BE2C (cell line): ENCODE data around the gene KNSTRN.

Experiments
- DNase-seq: peaks from one replicate; pipeline ENCODE4 v3.0.0-alpha.2; 2020
- H3K27me3 ChIP-seq: fragments of 250-450 bp; sonication (Bioruptor Pico); 2 replicates; pipeline ENCODE4 v1.5.1; 2020; ENCODE audit warnings: mild to moderate bottlenecking
- H3K36me3 ChIP-seq: fragments of 250-450 bp; sonication (Bioruptor Pico); 2 replicates; pipeline ENCODE4 v1.5.1; 2020; ENCODE audit warnings: mild to moderate bottlenecking
- H3K4me1 ChIP-seq: fragments of 250-450 bp; sonication (Bioruptor Pico); 2 replicates; pipeline ENCODE4 v1.5.1; 2020
- H3K4me3 ChIP-seq: 2 replicates; pipeline ENCODE4 v1.5.1; 2011; ENCODE audit warnings: low read depth, low read length
- H3K9me3 ChIP-seq: fragments of 250-450 bp; sonication (Bioruptor Pico); 2 replicates; pipeline ENCODE4 v1.5.1; 2020
- TF ChIP-seq, protein P1 (sequence below): IDR thresholded peaks from 2 replicates; pipeline ENCODE4 v1.5.1; 2012; ENCODE audit warnings: mild to moderate bottlenecking, low read depth, low read length

KNSTRN gene

DNA sequence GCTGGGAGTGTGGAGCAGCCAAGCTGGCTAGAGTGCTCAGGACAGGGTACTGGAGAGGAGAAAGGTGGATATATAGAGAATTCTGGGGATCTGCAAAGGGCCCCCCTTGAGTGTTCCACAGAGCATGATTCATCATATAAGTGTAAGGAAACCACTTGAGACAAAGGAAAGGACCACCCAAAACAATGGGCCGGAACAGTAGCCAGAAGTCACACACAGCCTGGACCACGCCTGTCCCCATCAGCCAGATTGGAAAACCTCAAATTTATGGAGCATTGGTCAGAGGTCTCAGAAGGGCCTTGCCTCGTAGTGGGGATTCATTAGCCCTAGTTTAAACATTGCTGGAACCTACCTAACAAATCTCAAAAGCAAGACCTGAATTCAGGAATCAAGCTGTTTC lies 4.9 kb upstream of the KNSTRN start:
- DNase-seq: no peak
- TF ChIP-seq, protein P1, sequence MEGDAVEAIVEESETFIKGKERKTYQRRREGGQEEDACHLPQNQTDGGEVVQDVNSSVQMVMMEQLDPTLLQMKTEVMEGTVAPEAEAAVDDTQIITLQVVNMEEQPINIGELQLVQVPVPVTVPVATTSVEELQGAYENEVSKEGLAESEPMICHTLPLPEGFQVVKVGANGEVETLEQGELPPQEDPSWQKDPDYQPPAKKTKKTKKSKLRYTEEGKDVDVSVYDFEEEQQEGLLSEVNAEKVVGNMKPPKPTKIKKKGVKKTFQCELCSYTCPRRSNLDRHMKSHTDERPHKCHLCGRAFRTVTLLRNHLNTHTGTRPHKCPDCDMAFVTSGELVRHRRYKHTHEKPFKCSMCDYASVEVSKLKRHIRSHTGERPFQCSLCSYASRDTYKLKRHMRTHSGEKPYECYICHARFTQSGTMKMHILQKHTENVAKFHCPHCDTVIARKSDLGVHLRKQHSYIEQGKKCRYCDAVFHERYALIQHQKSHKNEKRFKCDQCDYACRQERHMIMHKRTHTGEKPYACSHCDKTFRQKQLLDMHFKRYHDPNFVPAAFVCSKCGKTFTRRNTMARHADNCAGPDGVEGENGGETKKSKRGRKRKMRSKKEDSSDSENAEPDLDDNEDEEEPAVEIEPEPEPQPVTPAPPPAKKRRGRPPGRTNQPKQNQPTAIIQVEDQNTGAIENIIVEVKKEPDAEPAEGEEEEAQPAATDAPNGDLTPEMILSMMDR: no peak
- Histone ChIP-seq H3K36me3 (no peaks in the 10 kb centered on the region), H3K4me3 (no peak overlapping the region), H3K9me3 (no peaks in the 10 kb centered on the region), H3K27me3 (no peaks in the 10 kb centered on the region), H3K4me1 (peaks cover 4% of the 10 kb centered on the region; the same call in 1 of the 2 replicates)

DNA sequence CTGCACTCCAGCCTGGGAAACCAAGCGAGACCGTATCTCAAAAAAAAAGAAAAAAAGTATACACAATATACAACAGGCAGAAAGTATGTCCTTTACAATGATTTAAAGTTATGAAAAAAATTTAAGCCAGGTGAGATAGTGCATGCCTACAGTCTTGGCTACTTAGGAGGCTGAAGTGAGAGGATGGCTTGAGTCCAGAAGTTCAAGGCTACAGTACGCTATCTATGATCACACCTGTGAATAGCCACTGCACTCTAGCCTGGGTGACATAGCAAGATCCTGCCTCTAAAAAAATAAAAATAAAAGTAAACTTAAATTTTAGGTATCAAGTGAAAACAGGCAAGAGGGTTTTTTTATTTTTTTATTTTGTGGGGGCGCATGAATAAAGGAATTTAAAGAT lies 3.1 kb upstream of the KNSTRN start:
- TF ChIP-seq, protein P1: no peak
- DNase-seq: no peak
- peaks cover 4% of the 10 kb centered on the region; the same call in 1 of the 2 replicates for H3K4me1 ChIP-seq
- no peaks in the 10 kb centered on the region for H3K27me3 ChIP-seq
- H3K36me3 ChIP-seq: no peaks in the 10 kb centered on the region
- H3K4me3 ChIP-seq: no peak overlapping the region
- no peaks in the 10 kb centered on the region for H3K9me3 ChIP-seq

DNA sequence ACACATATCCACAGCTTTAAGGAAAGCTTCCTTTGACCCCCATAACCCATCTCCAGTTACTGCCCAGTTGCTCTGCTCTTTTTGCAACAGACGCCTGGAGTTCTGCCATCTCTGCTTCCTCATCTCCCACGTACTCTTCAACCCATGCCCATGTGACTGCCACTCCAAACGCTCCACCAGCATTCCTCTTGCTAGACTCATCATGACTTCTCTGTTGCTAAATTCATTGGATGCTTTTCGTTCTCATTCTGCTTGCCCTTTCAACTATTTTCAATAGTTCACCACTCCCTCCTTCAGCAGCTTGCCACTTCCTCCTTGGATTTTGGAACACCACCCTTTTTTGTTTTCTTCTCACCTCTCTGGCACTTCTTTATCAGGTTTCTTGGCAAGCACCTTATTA lies 2.7 kb upstream of the KNSTRN start:
- H3K4me1 ChIP-seq: peaks cover 4% of the 10 kb centered on the region; the same call in 1 of the 2 replicates
- H3K4me3 ChIP-seq: no peak overlapping the region
- no peaks in the 10 kb centered on the region for H3K9me3 ChIP-seq
- H3K36me3 ChIP-seq: peaks cover under 1% of the 10 kb centered on the region
- TF ChIP-seq, protein P1: no peak
- no peak for DNase-seq
- no peaks in the 10 kb centered on the region for H3K27me3 ChIP-seq

DNA sequence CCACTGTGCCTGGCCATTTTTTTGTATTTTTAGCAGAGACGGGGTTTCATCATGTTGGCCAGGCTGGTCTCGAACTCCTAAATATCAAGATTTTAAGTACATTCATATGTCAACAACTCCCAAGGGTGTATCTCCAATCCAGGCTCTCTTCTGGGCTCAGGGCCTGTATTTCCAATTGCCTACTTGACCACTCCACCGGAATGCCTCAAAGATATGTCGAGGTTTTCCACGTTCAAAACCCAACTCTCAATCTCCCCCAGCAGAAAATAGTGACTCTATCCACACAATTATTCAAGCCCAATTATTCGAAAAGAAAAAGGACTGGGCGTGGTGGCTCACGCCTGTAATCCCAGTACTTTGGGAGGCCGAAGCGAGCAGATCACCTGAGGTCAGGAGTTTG lies 1.9 kb upstream of the KNSTRN start:
- DNase-seq: no peak
- Histone ChIP-seq H3K36me3 (peaks cover 8% of the 10 kb centered on the region), H3K4me3 (no peak overlapping the region), H3K27me3 (no peaks in the 10 kb centered on the region), H3K9me3 (no peaks in the 10 kb centered on the region), H3K4me1 (peaks cover 4% of the 10 kb centered on the region; the same call in 1 of the 2 replicates)
- TF ChIP-seq, protein P1: no peak

DNA sequence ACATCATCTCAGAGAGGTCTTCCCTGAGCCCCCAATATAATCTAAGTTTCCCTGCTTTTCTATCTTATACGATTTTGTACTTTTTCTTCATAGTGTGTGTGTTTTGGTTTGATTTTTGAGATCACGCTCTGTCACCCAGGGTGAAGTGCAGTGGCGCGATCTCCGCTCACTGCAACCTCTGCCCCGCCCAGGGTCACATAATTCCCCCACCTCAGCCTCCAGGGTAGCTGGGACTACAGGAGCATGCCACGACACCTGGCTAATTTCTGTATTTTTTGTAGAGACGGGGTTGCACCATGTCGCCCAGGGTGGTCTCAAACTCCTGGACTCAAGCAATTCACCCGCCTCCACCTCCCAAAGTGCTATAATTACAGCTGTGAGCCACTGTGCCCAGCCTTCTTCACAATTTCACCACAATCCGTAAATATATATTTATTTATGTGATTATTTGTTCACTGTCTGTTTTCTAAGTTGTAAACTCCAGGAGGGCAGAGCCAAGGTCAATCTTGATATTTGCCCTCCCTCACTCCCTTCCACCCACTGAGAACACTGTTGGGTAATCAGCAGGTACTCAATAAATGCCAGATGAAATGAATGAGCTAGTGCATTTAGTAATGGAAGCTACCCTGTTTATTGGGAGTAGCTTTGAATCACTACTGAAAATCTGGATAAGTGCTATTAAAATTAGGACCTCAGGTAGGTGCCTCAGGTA lies 547 bp upstream of the KNSTRN start:
- Histone ChIP-seq H3K27me3 (no peaks in the 10 kb centered on the region), H3K9me3 (no peaks in the 10 kb centered on the region), H3K4me1 (peaks cover 4% of the 10 kb centered on the region; the same call in 1 of the 2 replicates), H3K4me3 (no peak overlapping the region), H3K36me3 (peaks cover 19% of the 10 kb centered on the region)
- TF ChIP-seq, protein P1: no peak
- no peak for DNase-seq

DNA sequence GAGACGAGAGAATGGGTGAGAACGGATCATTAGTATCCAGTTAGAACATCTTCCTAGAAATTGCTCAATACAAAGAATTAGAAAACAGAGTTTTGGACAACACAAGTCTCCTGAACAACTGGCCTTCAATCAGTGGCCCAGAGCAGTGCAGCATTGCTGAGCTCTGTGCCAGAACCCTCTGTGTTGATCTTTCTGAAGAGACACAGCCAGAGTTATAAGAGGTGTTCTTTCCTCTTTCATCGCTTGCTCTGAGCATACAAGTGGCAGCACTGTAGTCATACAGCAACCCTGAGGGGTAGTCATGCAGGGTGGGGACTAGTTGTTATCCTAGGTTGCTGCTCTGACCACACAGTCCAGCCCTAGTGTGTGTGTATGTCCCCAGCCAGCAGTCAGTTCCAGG lies 4.0 kb downstream of the KNSTRN start:
- no peak overlapping the region for H3K4me3 ChIP-seq
- H3K36me3 ChIP-seq: peaks cover 62% of the 10 kb centered on the region
- H3K9me3 ChIP-seq: no peaks in the 10 kb centered on the region
- peaks cover 4% of the 10 kb centered on the region; the same call in 1 of the 2 replicates for H3K4me1 ChIP-seq
- DNase-seq: no peak
- TF ChIP-seq, protein P1: no peak
- H3K27me3 ChIP-seq: no peaks in the 10 kb centered on the region
